HepG2 (cell line): ENCODE measurements around the gene SELENOM. TPM values are rescaled to one million over a fixed set of nuclear protein-coding genes. Genes with fewer than 3 reads are reported as not detected.
A peak's percentile ranks its signal among the peaks of the same experiment; 100 is the strongest.

ENCODE experiments used
- ARID2 ChIP-seq: sonication (generic); formaldehyde crosslinking; IDR thresholded peaks from 2 replicates; pipeline ENCODE4 v1.8.1; 2022; ENCODE audit warnings: mild to moderate bottlenecking, missing genetic modification reagents, borderline replicate concordance
- BRD4 ChIP-seq: sonication (generic); formaldehyde crosslinking; IDR thresholded peaks from 2 replicates; pipeline ENCODE4 v1.4.0; 2020; ENCODE audit warnings: missing genetic modification reagents
- CREM ChIP-seq, 2 experiments: sonication (generic) in 1 of 2; formaldehyde crosslinking in 1 of 2; IDR thresholded peaks; 2 replicates each; pipeline versions ENCODE4 v1.4.0 to v1.6.1; 2016 to 2020; ENCODE audit warnings: antibody characterized with exemption in 1 of 2, mild to moderate bottlenecking in 1 of 2, missing genetic modification reagents in 1 of 2
- HHEX ChIP-seq: IDR thresholded peaks from 2 replicates; pipeline ENCODE4 v1.6.1; 2016; ENCODE audit warnings: control low read depth
- MZF1 ChIP-seq: sonication (generic); formaldehyde crosslinking; IDR thresholded peaks from 2 replicates; pipeline ENCODE4 v1.8.1; 2023; ENCODE audit warnings: mild to moderate bottlenecking, missing genetic modification reagents, borderline replicate concordance
- NFE2L2 ChIP-seq: fragments of 150-350 bp; IDR thresholded peaks from 2 replicates; pipeline ENCODE4 v1.6.1; 2014; ENCODE audit warnings: low read length
- NFYB ChIP-seq: sonication (generic); formaldehyde crosslinking; IDR thresholded peaks from 2 replicates; pipeline ENCODE4 v1.4.0; 2020; ENCODE audit warnings: missing genetic modification reagents
- TCF12 ChIP-seq, 2 experiments: fragments of 450-650 bp in 1 of 2; sonication (generic) in 1 of 2; formaldehyde crosslinking in 1 of 2; IDR thresholded peaks; 2 replicates each; pipeline versions ENCODE4 v1.6.1 to v1.8.0; 2017 to 2022; ENCODE audit warnings: antibody characterized with exemption in 1 of 2, mild to moderate bottlenecking in 1 of 2, missing genetic modification reagents in 1 of 2, moderate library complexity in 1 of 2
- ZFP41 ChIP-seq: sonication (generic); formaldehyde crosslinking; IDR thresholded peaks from 2 replicates; pipeline ENCODE4 v1.4.0; 2020; ENCODE audit warnings: mild to moderate bottlenecking, missing genetic modification reagents, borderline replicate concordance
- ZFP82 ChIP-seq: sonication (generic); formaldehyde crosslinking; IDR thresholded peaks from 2 replicates; pipeline ENCODE4 v1.5.1; 2020; ENCODE audit warnings: mild to moderate bottlenecking, missing genetic modification reagents, borderline replicate concordance
- ZNF124 ChIP-seq: sonication (generic); formaldehyde crosslinking; IDR thresholded peaks from 2 replicates; pipeline ENCODE4 v1.4.0; 2020; ENCODE audit warnings: missing genetic modification reagents
- ZNF205 ChIP-seq: IDR thresholded peaks from 2 replicates; pipeline ENCODE4 v1.6.1; 2018; ENCODE audit warnings: missing biosample characterization, missing genetic modification reagents
- ZNF460 ChIP-seq: sonication (generic); formaldehyde crosslinking; IDR thresholded peaks from 2 replicates; pipeline ENCODE4 v1.5.1; 2020; ENCODE audit warnings: missing genetic modification reagents, mild to moderate bottlenecking, borderline replicate concordance
- ZNF577 ChIP-seq: sonication (generic); formaldehyde crosslinking; IDR thresholded peaks from 2 replicates; pipeline ENCODE4 v1.4.0; 2020; ENCODE audit warnings: mild to moderate bottlenecking, low read depth, missing genetic modification reagents, borderline replicate concordance
- ZNF713 ChIP-seq: sonication (generic); formaldehyde crosslinking; IDR thresholded peaks from 2 replicates; pipeline ENCODE4 v1.4.0; 2020; ENCODE audit warnings: mild to moderate bottlenecking, missing genetic modification reagents
- polyA plus RNA-seq, 8 experiments: library from polyadenylated mRNA; depleted of rRNA in 3 of 8; stranded (reverse) in 7 of 8; unstranded in 1 of 8; fragments of >200 nt; fragmentation: Illumina TruSeq in 4 of 8; extraction: Trizol in 4 of 8; gene quantifications; 2 replicates each; pipeline versions ENCODE4 v1.2.1 to v1.2.3, GENCODE V29; 2011 to 2016; ENCODE audit warnings: low read depth in 4 of 8, missing spikeins in 1 of 8, mixed read lengths in 1 of 8; ENCODE audit not compliant: insufficient read depth in 1 of 8
- total RNA-seq, 5 experiments: library from RNA; depleted of rRNA; stranded (reverse); fragments of >200 nt; fragmentation: Illumina TruSeq; extraction: Trizol; gene quantifications; 2 replicates each; pipeline ENCODE4 v1.2.3, GENCODE V29; 2016; ENCODE audit warnings: low read depth in 1 of 5
- TF ChIP-seq, protein P1 (sequence below): IDR thresholded peaks from 2 replicates; pipeline ENCODE4 v1.6.1; 2016; ENCODE audit warnings: mild to moderate bottlenecking
- TF ChIP-seq, protein P2 (sequence below): sonication (generic); formaldehyde crosslinking; IDR thresholded peaks from 2 replicates; pipeline ENCODE4 v1.4.0; 2020; ENCODE audit warnings: missing genetic modification reagents, borderline replicate concordance
- TF ChIP-seq, protein P3 (sequence below): sonication (generic); formaldehyde crosslinking; conservative IDR thresholded peaks from 2 replicates; pipeline ENCODE4 v1.8.0; 2022; ENCODE audit warnings: missing genetic modification reagents
- TF ChIP-seq, protein P4 (sequence below): sonication (generic); formaldehyde crosslinking; IDR thresholded peaks from 2 replicates; pipeline ENCODE4 v1.4.0; 2020; ENCODE audit warnings: missing genetic modification reagents, mild to moderate bottlenecking, borderline replicate concordance
- TF ChIP-seq, protein P5 (sequence below): sonication (generic); formaldehyde crosslinking; IDR thresholded peaks from 2 replicates; pipeline ENCODE4 v1.5.1; 2020; ENCODE audit warnings: missing genetic modification reagents, mild to moderate bottlenecking, borderline replicate concordance

SELENOM gene
- total and polyA plus RNA-seq, 2 of the 13 experiments (the other 11 are each of a cell fraction or from before 2014, with no cell fraction given), result 4.1 to 4.3 TPM

DNA sequence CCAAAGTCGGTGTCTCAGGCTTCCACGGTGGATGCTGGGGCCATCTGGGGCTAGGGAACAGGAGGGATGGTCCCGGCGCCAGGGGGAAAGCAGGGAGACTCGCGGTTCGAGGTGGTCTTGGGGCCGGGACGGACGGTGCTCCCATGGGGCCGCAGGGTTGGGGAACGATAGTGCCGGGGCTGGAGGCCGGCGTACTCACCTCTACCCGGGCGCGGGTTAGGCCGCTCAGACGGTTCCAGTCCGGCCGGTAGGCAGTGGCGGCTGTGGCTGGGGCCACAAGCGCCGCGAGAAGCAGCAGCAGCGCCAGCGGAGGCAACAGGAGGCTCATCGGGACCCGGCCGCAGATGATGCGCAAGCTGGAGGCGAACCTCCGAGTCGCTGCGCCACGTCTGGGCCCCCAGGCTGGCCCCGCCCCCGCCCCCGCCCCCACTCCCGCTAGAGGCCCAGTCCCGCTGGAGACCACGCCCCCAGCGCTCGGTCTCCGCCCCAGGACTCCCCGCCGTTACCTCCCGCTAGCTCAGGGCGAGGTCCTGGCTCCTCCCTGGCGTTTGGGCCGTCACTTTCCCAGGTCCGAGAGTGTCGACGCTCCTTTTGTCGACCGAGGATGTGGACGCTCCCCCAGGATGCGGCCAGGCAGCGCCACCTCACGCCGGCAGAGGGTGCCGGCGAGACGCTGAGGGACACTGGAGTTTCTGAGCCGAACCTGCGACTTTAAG, at the start of gene SELENOM (continued):
- TF ChIP-seq, protein P1, sequence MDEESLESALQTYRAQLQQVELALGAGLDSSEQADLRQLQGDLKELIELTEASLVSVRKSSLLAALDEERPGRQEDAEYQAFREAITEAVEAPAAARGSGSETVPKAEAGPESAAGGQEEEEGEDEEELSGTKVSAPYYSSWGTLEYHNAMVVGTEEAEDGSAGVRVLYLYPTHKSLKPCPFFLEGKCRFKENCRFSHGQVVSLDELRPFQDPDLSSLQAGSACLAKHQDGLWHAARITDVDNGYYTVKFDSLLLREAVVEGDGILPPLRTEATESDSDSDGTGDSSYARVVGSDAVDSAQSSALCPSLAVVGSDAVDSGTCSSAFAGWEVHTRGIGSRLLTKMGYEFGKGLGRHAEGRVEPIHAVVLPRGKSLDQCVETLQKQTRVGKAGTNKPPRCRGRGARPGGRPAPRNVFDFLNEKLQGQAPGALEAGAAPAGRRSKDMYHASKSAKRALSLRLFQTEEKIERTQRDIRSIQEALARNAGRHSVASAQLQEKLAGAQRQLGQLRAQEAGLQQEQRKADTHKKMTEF (CRISPR knock-in tag), result no peak
- TF ChIP-seq BRD4 (CRISPR knock-in tag), result no peak
- TF ChIP-seq ZNF460 (CRISPR knock-in tag), result no peak
- no peak for TF ChIP-seq TCF12 (IDR thresholded peaks at IDR 0.05)
- TF ChIP-seq TCF12 (CRISPR knock-in tag; IDR thresholded peaks at IDR 0.05), result no peak
- TF ChIP-seq HHEX (CRISPR knock-in tag), result no peak
- no peak for TF ChIP-seq ZFP41 (CRISPR knock-in tag)
- TF ChIP-seq, protein P2, sequence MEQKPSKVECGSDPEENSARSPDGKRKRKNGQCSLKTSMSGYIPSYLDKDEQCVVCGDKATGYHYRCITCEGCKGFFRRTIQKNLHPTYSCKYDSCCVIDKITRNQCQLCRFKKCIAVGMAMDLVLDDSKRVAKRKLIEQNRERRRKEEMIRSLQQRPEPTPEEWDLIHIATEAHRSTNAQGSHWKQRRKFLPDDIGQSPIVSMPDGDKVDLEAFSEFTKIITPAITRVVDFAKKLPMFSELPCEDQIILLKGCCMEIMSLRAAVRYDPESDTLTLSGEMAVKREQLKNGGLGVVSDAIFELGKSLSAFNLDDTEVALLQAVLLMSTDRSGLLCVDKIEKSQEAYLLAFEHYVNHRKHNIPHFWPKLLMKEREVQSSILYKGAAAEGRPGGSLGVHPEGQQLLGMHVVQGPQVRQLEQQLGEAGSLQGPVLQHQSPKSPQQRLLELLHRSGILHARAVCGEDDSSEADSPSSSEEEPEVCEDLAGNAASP (CRISPR knock-in tag), result no peak
- TF ChIP-seq ZNF205 (CRISPR knock-in tag), result peak; percentile 90; the same call in 1 of the 2 replicates
- TF ChIP-seq ZNF577 (CRISPR knock-in tag), result no peak
- no peak for TF ChIP-seq NFE2L2
- TF ChIP-seq, protein P3, sequence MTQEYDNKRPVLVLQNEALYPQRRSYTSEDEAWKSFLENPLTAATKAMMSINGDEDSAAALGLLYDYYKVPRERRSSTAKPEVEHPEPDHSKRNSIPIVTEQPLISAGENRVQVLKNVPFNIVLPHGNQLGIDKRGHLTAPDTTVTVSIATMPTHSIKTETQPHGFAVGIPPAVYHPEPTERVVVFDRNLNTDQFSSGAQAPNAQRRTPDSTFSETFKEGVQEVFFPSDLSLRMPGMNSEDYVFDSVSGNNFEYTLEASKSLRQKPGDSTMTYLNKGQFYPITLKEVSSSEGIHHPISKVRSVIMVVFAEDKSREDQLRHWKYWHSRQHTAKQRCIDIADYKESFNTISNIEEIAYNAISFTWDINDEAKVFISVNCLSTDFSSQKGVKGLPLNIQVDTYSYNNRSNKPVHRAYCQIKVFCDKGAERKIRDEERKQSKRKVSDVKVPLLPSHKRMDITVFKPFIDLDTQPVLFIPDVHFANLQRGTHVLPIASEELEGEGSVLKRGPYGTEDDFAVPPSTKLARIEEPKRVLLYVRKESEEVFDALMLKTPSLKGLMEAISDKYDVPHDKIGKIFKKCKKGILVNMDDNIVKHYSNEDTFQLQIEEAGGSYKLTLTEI (CRISPR knock-in tag), result no peak
- TF ChIP-seq ARID2 (CRISPR knock-in tag), result no peak
- TF ChIP-seq, protein P4, sequence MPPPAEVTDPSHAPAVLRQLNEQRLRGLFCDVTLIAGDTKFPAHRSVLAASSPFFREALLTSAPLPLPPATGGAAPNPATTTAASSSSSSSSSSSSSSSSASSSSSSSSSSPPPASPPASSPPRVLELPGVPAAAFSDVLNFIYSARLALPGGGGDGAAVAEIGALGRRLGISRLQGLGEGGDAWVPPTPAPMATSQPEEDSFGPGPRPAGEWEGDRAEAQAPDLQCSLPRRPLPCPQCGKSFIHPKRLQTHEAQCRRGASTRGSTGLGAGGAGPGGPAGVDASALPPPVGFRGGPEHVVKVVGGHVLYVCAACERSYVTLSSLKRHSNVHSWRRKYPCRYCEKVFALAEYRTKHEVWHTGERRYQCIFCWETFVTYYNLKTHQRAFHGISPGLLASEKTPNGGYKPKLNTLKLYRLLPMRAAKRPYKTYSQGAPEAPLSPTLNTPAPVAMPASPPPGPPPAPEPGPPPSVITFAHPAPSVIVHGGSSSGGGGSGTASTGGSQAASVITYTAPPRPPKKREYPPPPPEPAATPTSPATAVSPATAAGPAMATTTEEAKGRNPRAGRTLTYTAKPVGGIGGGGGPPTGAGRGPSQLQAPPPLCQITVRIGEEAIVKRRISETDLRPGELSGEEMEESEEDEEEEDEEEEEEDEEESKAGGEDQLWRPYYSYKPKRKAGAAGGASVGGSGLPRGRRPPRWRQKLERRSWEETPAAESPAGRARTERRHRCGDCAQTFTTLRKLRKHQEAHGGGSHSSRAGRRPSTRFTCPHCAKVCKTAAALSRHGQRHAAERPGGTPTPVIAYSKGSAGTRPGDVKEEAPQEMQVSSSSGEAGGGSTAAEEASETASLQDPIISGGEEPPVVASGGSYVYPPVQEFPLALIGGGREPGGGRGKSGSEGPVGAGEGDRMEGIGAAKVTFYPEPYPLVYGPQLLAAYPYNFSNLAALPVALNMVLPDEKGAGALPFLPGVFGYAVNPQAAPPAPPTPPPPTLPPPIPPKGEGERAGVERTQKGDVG (CRISPR knock-in tag), result peak; percentile 81; the same call in 1 of the 2 replicates
- no peak for TF ChIP-seq ZFP82 (CRISPR knock-in tag)
- 0 out of 2 replicates have a peak, but pooled peaks have one; percentile 17 for TF ChIP-seq CREM (IDR thresholded peaks at IDR 0.05)
- no peak for TF ChIP-seq CREM (CRISPR knock-in tag; IDR thresholded peaks at IDR 0.05)
- no peak for TF ChIP-seq MZF1 (CRISPR knock-in tag)
- TF ChIP-seq, protein P5, sequence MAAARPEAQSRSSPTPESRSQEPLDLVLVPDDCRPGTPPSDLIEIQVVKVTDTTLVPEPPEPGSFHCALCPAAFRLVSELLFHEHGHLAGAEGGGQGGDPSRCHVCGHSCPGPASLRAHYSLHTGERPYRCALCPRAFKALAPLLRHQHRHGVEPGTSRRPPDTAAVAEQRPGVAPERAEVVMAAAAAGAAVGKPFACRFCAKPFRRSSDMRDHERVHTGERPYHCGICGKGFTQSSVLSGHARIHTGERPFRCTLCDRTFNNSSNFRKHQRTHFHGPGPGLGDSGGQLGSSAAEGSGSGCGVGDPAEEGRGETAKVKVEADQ, result no peak
- peak; percentile 27; the same call in 1 of the 2 replicates for TF ChIP-seq ZNF713 (CRISPR knock-in tag)
- TF ChIP-seq ZNF124, result no peak
- no peak for TF ChIP-seq NFYB (CRISPR knock-in tag)
